Stimulated activated naive CD8-positive, alpha-beta T cell treated with anti-CD3 and anti-CD28 coated beads, Interleukin-15, Interleukin-2, amounts not matched to agents 100 ng/mL and 50 ng/mL, for 24 hours (primary cell): ENCODE results near the gene SLC25A22.

Experiments
- H3K27ac Mint-ChIP-seq: one replicate; pipeline ENCODE4 v1.8.0; 2021; ENCODE audit warnings: mild to moderate bottlenecking, mixed read lengths
- H3K27me3 Mint-ChIP-seq: one replicate; pipeline ENCODE4 v1.8.0; 2021; ENCODE audit warnings: mixed read lengths
- H3K36me3 Mint-ChIP-seq: one replicate; pipeline ENCODE4 v1.8.0; 2021; ENCODE audit warnings: low read depth, mixed read lengths
- H3K4me1 Mint-ChIP-seq: one replicate; pipeline ENCODE4 v1.8.0; 2021; ENCODE audit warnings: low read depth, mixed read lengths
- H3K4me3 Mint-ChIP-seq: one replicate; pipeline ENCODE4 v1.8.0; 2021; ENCODE audit warnings: mild to moderate bottlenecking, mixed read lengths
- H3K9me3 Mint-ChIP-seq: one replicate; pipeline ENCODE4 v1.8.0; 2021; ENCODE audit warnings: mixed read lengths

SLC25A22 gene

DNA sequence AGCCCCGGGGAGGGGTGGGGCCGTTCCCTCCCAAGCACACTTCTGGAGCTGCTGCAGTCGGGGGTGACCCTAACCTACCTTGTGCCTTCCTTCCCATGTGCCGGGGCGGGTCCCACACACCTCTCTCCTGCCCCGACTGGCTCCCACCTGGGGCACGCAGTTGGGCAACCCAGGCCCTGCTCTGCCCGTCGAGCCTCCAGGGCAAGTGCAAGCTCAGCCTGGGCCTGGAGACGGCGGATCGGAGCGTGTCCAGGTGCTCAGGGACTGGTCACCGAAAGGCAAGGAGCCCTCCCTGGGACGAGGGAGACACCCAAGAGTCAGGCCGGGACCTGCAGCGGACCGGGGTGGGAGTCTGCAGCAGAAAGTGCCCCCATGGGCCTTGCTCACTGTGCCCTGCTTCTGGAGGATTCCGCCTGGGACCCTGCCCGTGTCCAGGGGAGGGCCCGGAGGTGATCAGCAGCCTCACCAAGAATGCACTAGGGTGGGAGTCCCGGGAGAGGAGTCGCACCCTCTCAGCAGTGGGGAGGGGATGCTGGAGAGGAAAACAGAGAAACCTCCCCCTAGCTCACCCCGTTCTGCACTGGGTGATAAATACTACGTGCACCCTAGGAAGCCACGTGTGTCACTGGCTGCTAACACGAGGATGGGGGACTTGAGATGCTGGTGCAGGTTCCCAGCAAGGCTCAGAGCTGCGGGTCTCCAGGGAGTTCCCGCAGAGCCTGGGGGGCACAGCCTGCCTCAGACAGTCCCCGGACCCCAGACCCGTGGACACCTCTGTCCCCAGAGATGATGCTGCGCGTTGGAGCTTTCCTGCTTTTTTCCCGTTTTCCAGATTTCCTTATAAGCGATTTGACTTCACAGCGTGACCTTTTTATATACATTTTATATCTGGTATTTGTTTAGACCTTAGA is 15.6 kb downstream of the SLC25A22 start:
- Mint-ChIP-seq H3K9me3 (no peaks in the 10 kb centered on the region), H3K27ac (no peak overlapping the region), H3K4me1 (peaks cover 14% of the 10 kb centered on the region), H3K4me3 (no peak overlapping the region), H3K27me3 (no peaks in the 10 kb centered on the region), H3K36me3 (peaks cover 7% of the 10 kb centered on the region)

DNA sequence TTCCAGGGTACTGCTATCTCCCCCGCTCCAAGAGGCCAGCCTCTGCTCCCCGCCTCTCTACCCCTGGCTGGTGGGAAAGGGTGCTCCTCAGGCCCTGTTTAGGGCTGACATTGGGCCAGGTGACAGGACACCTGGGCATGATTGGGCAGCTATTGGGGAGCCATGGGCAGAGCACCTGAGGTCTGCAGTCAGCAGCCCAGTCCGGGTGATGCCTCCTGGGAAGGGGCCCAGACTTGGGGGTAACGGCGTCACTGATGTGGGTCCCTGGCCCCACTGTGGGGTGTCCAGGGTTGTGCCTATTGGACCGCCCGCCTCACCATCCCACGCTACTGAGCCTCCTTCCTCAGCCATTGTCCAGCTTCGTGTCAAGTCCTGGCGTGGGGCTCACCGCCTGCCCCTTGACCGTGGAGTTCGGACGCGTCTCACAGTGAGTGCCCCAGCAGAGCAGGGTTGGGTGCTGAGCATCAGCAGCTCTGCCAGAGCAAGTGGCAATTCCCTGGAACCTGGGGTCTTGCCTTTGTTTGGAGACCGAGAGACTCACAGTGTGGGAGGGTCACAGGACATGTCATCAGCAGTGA is 18.0 kb downstream of the SLC25A22 start:
- Mint-ChIP-seq H3K4me3 (no peak overlapping the region), H3K27me3 (no peaks in the 10 kb centered on the region), H3K27ac (no peak overlapping the region)

DNA sequence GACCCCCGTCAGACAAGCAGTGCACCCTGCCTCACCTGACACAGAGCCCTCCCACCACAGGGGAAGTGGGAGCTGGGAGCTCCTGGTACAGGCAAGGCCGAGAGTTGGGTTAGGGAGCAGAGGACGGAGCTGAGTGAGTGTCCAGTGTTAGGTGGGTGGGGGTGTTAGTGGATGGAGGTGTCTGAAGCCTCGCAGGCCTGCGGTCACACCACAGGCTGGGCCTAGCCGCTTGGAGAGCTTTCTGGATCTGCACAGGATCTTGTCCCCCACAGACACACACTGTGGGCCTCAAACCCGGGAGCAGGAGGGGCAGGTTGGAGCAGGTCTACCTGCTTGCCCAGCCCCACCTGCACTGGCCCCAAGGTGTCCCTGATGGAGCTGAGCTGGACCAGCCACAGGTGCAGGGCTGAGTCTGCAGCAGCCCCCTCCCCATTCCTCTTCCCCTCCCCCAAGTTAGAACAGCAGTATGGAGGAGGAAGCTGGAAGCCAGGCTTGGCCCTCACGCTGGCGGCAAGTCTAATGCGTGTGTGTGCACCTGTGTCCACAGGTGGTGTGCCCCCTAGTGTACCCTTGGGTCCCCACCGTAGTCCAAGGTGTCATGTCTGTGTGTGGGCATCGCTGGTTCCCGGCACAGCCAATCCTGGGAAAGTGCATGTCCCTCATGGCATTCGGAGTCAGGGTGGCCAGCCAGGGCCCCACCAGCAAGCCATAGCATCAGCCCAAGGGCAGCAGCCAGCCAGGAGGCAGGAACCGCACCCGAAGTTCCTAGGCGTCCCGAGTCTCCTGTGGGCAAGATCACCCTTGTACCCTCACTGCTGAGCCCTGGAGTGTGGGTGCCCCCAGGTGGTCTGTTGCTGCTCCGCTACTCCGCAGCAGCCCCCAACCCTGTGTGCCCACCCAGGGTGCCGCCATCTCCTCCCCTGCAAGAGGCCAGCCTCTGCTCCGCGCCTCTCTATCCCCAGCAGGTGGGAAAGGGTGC is 18.8 kb downstream of the SLC25A22 start:
- Mint-ChIP-seq H3K36me3 (peaks cover 7% of the 10 kb centered on the region), H3K4me1 (peaks cover 36% of the 10 kb centered on the region), H3K27me3 (no peaks in the 10 kb centered on the region), H3K9me3 (no peaks in the 10 kb centered on the region), H3K4me3 (peak overlapping the region; percentile 41), H3K27ac (peak overlapping the region; percentile 26)

More for the DNA sequence above, 18.0 kb downstream of the SLC25A22 start:
- H3K36me3 Mint-ChIP-seq: peaks cover 7% of the 10 kb centered on the region
- no peaks in the 10 kb centered on the region for H3K9me3 Mint-ChIP-seq
- H3K4me1 Mint-ChIP-seq: peaks cover 28% of the 10 kb centered on the region

DNA sequence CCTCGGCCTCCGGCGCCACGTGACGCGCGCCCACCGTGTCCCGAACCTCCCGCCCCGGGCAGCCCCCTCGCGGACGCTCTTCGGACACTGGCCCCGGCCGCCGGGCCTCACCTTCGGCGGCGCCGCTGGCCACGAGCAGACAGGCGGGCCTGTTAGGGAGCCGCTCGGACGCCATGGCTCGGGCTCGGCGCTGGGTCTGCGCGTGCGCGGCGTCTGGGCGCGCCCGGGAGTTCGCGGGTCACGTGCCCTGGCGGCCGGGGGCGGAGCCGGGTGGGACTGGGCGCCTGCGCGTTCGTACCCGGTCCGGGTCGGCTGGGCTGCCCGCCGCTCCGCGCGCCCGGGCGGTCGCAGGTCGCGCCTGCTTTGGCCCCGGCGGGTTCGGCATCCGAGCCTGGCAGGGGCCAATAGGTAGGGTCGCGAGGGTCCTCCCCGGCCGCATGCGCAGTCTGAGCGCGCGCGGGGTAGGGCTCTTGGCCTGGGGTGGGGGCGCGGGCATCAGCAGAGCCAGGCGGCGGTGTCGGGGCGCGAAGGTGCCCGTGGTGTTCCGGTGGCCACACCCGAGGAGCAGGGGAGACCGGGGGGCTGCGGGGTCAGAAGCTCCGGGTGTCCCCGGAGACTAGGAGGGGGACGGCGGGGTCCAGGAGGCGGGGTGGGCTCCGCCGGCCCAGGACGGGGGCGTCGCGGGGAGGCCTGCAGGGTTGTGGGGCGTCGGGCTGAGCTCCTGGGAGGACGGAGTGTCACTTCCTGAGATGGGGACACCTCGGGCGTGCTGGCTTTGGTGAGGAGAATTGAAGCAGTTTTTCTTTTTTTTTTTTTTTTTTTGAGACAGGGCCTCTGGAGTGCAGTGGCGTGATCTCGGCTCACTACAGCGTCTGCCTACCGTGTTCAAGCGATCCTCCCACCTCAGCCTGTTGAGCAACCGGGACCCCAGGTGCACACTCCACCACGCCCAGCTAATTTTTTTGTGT is 20.5 kb downstream of the SLC25A22 start, which contains the start of gene GATD1:
TSS of gene GATD1 (minus strand) at position 200 of the 968 bp plus-strand sequence. CDS start at position 175, 25 bp downstream.
- H3K9me3 Mint-ChIP-seq: no peaks in the 10 kb centered on the region
- peak within 1 kb of the TSS; percentile 91 for H3K4me3 Mint-ChIP-seq
- peaks cover 36% of the 10 kb centered on the region for H3K4me1 Mint-ChIP-seq
- H3K27ac Mint-ChIP-seq: peak within 1 kb of the TSS; percentile 86
- H3K36me3 Mint-ChIP-seq: peaks cover 4% of the 10 kb centered on the region
- H3K27me3 Mint-ChIP-seq: no peaks in the 10 kb centered on the region

DNA sequence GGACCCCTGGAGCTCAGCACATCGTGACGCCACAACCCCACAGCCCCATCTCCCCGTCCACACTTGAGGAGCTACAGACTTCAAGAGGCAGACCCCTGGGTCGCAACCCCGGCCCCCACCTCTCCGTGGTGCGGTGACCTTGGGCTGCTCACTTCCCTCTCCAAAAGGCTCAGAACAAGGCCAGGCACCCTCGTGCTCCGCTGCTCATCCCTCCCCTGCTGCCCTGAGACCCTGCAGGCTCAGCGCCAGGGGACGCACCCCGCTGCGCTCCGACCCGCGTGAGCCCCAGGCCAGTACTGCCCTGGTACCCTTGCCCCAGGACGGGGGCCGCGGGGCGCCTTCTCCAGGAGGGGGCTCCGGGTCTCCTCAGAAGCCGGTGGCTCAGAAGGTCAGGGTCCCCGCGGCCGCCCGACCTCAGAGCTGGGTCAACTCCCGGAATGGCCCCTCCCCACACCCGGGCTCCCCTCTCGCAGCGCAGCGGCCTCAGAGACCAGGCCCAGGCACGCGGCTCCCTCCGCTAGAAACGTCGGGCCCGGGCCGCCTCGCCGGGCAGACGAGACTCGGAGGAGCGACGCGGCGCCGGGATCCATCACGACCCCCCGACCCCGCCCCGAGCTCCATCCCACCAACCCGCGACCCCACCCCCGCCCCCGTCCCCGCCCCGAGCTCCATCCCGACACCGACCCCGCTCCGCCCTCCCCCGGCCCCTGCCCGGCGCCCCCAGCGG is 21.4 kb downstream of the SLC25A22 start:
- peaks cover 36% of the 10 kb centered on the region for H3K4me1 Mint-ChIP-seq

DNA sequence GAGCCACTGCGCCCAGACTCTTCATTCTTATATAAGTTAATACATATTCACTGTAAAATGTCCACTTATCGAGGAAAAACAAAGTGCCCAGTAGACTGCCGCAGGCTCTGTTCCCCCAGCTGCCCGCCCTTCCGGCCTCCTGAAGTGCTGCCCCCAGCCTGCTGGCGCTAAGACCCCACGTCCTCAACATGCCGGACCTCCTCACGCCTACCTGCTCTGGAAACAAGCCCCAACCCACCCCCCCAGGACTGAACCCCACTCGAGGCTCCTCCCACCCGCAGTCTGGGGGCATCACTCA is 21.9 kb downstream of the SLC25A22 start:
- Mint-ChIP-seq H3K4me3 (peak overlapping the region; percentile 91), H3K27me3 (no peaks in the 10 kb centered on the region), H3K9me3 (no peaks in the 10 kb centered on the region), H3K27ac (peak overlapping the region; percentile 86), H3K4me1 (peaks cover 36% of the 10 kb centered on the region), H3K36me3 (peaks cover 4% of the 10 kb centered on the region)

More for the DNA sequence above, 21.4 kb downstream of the SLC25A22 start:
- no peaks in the 10 kb centered on the region for H3K27me3 Mint-ChIP-seq
- peaks cover 4% of the 10 kb centered on the region for H3K36me3 Mint-ChIP-seq
- peak overlapping the region; percentile 86 for H3K27ac Mint-ChIP-seq
- no peaks in the 10 kb centered on the region for H3K9me3 Mint-ChIP-seq
- H3K4me3 Mint-ChIP-seq: peak overlapping the region; percentile 91

DNA sequence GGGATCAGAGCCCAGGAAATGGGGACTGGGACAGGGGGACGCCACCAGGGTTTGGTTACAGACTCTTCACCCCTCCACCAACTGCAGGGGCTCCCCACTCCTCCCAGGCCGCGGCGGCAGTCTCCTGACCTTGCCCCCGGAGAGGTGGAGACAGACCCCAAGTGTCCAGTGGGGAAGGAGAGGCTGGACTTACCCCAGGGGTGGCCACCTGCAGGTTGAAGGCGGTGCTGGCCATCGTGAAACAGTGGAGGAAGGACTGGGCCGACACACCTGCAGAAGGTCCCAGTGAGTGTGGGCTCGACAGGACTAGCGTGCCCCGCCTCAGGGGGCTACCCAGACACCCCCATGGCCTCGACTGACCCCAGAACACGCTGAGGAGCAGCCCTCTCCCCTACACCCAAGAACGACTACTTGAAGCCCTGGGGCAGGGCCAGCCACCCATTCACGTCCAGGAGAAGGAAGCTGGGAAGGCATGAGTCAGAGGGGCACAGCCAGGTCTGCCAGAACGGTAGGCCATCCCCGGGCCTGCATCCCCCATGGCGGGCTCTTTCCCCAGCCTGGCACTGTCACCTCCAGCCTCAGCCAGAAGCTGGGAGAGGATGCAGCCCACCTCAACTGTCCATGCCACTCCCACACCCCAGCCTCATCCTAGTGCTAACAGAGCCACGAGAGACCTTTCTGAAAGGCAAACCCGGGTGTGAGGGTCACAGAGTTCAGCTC is 23.0 kb downstream of the SLC25A22 start:
- Mint-ChIP-seq H3K9me3 (no peaks in the 10 kb centered on the region), H3K27me3 (no peaks in the 10 kb centered on the region), H3K4me1 (peaks cover 33% of the 10 kb centered on the region), H3K27ac (peak overlapping the region; percentile 63), H3K4me3 (peak overlapping the region; percentile 91), H3K36me3 (peaks cover 4% of the 10 kb centered on the region)

DNA sequence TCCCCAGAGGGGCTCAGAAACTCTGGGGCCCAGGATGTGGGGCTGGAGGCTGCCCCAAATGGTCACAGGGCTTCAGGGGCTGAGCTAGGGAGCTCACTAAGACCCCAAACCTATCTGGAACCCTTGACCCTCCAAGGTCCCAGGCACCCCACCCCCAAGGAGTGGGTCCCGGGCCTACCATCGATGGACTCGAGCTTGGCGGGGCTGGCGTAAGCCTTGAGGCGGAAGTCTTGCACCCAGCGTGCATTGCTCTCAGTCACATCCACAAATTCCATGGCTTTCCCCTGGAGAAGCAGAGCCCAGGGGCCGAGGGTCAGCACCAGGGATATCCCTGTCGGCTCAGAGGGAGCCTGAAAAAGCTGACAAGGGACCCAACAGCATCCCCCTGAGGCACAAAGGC is 24.3 kb downstream of the SLC25A22 start:
- Mint-ChIP-seq H3K4me1 (peaks cover 27% of the 10 kb centered on the region), H3K27me3 (no peaks in the 10 kb centered on the region), H3K9me3 (no peaks in the 10 kb centered on the region), H3K36me3 (no peaks in the 10 kb centered on the region), H3K27ac (no peak overlapping the region), H3K4me3 (no peak overlapping the region)

DNA sequence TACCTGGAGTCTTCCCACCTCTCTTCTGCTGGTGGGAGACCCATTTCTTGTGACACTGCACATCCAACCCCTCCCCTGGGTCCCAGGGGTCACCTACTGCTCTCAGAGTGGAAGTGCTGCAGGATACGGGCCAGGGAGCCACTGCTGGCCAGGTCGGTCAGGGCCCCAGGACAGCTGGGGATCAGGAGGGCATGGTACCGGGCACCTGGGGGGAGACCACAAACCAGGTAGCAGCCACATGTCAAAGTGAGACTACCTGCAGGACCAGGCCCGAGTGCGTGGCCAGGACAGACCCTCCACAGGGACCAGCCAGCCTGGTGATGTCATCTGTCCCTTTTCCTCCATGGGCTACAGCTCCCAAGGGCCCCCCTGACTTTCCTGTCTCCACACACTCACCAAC is 24.7 kb downstream of the SLC25A22 start:
- no peak overlapping the region for H3K27ac Mint-ChIP-seq
- H3K9me3 Mint-ChIP-seq: no peaks in the 10 kb centered on the region
- peaks cover 23% of the 10 kb centered on the region for H3K4me1 Mint-ChIP-seq
- no peaks in the 10 kb centered on the region for H3K27me3 Mint-ChIP-seq
- no peak overlapping the region for H3K4me3 Mint-ChIP-seq
- H3K36me3 Mint-ChIP-seq: no peaks in the 10 kb centered on the region

DNA sequence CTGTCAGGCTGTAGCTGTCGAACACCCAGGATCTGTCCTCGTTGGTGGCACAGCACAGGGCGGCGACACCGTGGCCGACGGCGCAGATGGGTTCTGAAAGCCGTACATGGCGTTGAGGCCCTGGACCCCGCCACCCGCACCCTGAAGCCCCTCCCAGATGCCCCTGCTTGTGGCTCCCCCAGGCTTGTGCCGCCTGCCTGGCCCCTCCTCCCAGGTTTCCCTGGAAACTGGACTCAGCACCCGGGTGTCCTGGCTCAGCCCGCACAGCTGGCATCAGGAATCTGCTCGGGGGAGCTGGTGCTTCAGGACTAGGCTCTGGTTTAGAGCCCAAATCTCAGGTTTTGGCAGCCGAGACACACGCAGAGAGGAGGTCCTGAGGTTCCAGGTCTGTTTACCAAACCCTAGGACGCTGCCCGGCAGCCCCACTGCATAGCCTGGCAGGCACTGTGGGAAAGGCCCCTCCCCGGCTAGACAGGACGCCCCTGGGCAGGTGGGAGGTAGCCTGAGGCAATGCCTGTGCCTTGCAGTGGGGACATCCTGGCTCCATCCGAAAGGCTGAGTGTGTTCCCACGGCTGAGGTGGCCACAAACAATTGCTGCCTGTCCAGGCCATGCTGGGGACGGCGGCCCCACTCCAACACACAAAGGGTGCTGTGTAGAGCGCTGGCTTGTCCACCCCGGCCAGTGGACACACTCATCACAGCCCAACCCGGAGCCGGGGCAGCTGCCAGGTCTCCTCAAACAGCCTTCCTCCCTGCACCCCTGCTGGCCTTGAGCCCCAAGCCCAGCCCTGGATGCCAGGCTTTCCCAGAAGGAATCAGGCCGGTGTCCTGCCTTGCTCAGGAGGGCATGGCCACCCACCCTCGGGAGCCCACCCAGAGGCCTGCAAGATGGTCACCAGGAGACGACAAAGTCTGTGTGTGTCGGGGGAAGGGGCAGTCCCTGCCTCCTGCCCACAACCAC is 25.4 kb downstream of the SLC25A22 start:
- H3K4me3 Mint-ChIP-seq: no peak overlapping the region
- no peak overlapping the region for H3K27ac Mint-ChIP-seq
- no peaks in the 10 kb centered on the region for H3K36me3 Mint-ChIP-seq
- H3K9me3 Mint-ChIP-seq: no peaks in the 10 kb centered on the region
- no peaks in the 10 kb centered on the region for H3K27me3 Mint-ChIP-seq
- peaks cover 23% of the 10 kb centered on the region for H3K4me1 Mint-ChIP-seq

DNA sequence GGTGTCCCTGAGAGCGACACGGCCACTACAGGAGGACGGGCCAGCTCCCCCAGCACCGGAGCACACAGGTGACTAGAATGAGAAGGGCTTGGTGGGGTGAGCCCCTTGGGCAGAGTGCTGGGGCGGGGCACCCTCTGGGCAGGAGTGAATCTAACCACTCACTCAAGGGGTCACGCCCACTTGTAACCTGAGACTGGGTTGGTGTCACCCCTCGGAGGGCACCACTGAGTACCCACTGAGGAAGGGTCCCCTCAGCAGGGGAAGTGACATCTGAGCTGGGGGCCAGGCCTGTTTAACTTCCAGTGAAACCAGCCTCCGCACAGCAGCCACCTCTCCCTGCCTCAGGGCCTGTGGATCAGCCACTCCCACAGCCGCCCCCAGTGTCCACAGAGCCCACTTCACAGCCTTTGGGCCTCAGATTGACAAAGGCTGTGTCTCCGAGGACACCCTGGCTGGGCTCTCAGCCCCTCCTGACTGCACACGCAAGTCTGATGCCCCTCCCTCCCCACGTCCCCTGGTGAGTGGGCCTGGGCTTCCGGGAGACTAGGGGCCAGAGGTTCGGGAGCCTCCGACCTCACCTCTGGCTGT is 26.4 kb downstream of the SLC25A22 start:
- no peak overlapping the region for H3K27ac Mint-ChIP-seq
- H3K9me3 Mint-ChIP-seq: no peaks in the 10 kb centered on the region
- H3K4me1 Mint-ChIP-seq: peaks cover 26% of the 10 kb centered on the region
- no peak overlapping the region for H3K4me3 Mint-ChIP-seq
- H3K27me3 Mint-ChIP-seq: no peaks in the 10 kb centered on the region
- H3K36me3 Mint-ChIP-seq: peaks cover 5% of the 10 kb centered on the region
